ENCODE data around the gene AGAP1.

Gene AGAP1

GRCh38 chr2:235614176-235614860 is 120.5 kb downstream of the AGAP1 start:
- no peaks in the 10 kb centered on the region for H3K36me3 ChIP-seq (ENCODE audit: control insufficient read depth in 1 of 2, insufficient read depth in 2 of 2, low read length in 2 of 2)
- no peak overlapping the region for H3K4me3 ChIP-seq (ENCODE audit: low read depth in 1 of 2, low read length in 2 of 2)
- H3K4me1 ChIP-seq (ENCODE audit: control insufficient read depth in 1 of 2, insufficient read depth in 2 of 2, low read length in 2 of 2): peaks cover 0 to 22% of the 10 kb centered on the region in 2 donors
- H3K27ac ChIP-seq (ENCODE audit: low read length): no peak overlapping the region
- no peaks in the 10 kb centered on the region for H3K27me3 ChIP-seq (ENCODE audit: low read depth, low read length)
- H3K9me3 ChIP-seq (ENCODE audit: control insufficient read depth in 1 of 2, low read length in 2 of 2): no peaks in the 10 kb centered on the region

GRCh38 chr2:235614900-235615712 is 121.3 kb downstream of the AGAP1 start:
- H3K4me1 ChIP-seq (ENCODE audit: control insufficient read depth in 1 of 2, insufficient read depth in 2 of 2, low read length in 2 of 2): peaks cover 0 to 22% of the 10 kb centered on the region in 2 donors
- H3K27me3 ChIP-seq (ENCODE audit: low read depth, low read length): no peaks in the 10 kb centered on the region
- H3K36me3 ChIP-seq (ENCODE audit: control insufficient read depth in 1 of 2, insufficient read depth in 2 of 2, low read length in 2 of 2): no peaks in the 10 kb centered on the region
- H3K27ac ChIP-seq (ENCODE audit: low read length): no peak overlapping the region
- no peaks in the 10 kb centered on the region for H3K9me3 ChIP-seq (ENCODE audit: control insufficient read depth in 1 of 2, low read length in 2 of 2)
- H3K4me3 ChIP-seq (ENCODE audit: low read depth in 1 of 2, low read length in 2 of 2): no peak overlapping the region

- no peaks in the 10 kb centered on the region for H3K9me3 ChIP-seq (ENCODE audit: control insufficient read depth in 1 of 2, low read length in 2 of 2)
- no peak overlapping the region for H3K27ac ChIP-seq (ENCODE audit: low read length)
- no peaks in the 10 kb centered on the region for H3K27me3 ChIP-seq (ENCODE audit: low read depth, low read length)
- no peak overlapping the region for H3K4me3 ChIP-seq (ENCODE audit: low read depth in 1 of 2, low read length in 2 of 2)
- H3K4me1 ChIP-seq (ENCODE audit: control insufficient read depth in 1 of 2, insufficient read depth in 2 of 2, low read length in 2 of 2): peaks cover 0 to 22% of the 10 kb centered on the region in 2 donors
- H3K36me3 ChIP-seq (ENCODE audit: control insufficient read depth in 1 of 2, insufficient read depth in 2 of 2, low read length in 2 of 2): no peaks in the 10 kb centered on the region
Observed at GRCh38 chr2:235616885-235617284, 123.0 kb downstream of the AGAP1 start.

- Histone ChIP-seq H3K27ac (ENCODE audit: low read length) (no peak overlapping the region), H3K27me3 (ENCODE audit: low read depth, low read length) (no peaks in the 10 kb centered on the region), H3K4me1 (ENCODE audit: control insufficient read depth in 1 of 2, insufficient read depth in 2 of 2, low read length in 2 of 2) (peaks cover 0 to 22% of the 10 kb centered on the region in 2 donors), H3K36me3 (ENCODE audit: control insufficient read depth in 1 of 2, insufficient read depth in 2 of 2, low read length in 2 of 2) (no peaks in the 10 kb centered on the region), H3K4me3 (ENCODE audit: low read depth in 1 of 2, low read length in 2 of 2) (no peak overlapping the region), H3K9me3 (ENCODE audit: control insufficient read depth in 1 of 2, low read length in 2 of 2) (no peaks in the 10 kb centered on the region)
Observed at GRCh38 chr2:235618039-235618438, 124.2 kb downstream of the AGAP1 start.

- Histone ChIP-seq H3K27ac (ENCODE audit: low read length) (no peak overlapping the region), H3K9me3 (ENCODE audit: control insufficient read depth in 1 of 2, low read length in 2 of 2) (no peaks in the 10 kb centered on the region), H3K36me3 (ENCODE audit: control insufficient read depth in 1 of 2, insufficient read depth in 2 of 2, low read length in 2 of 2) (no peaks in the 10 kb centered on the region), H3K27me3 (ENCODE audit: low read depth, low read length) (no peaks in the 10 kb centered on the region), H3K4me1 (ENCODE audit: control insufficient read depth in 1 of 2, insufficient read depth in 2 of 2, low read length in 2 of 2) (peaks cover 0 to 17% of the 10 kb centered on the region in 2 donors), H3K4me3 (ENCODE audit: low read depth in 1 of 2, low read length in 2 of 2) (no peak overlapping the region)
Observed at GRCh38 chr2:235619544-235619943, 125.7 kb downstream of the AGAP1 start.

- Histone ChIP-seq H3K4me1 (ENCODE audit: control insufficient read depth in 1 of 2, insufficient read depth in 2 of 2, low read length in 2 of 2) (no peaks in the 10 kb centered on the region), H3K9me3 (ENCODE audit: control insufficient read depth in 1 of 2, low read length in 2 of 2) (no peaks in the 10 kb centered on the region), H3K27ac (ENCODE audit: low read length) (no peak overlapping the region), H3K27me3 (ENCODE audit: low read depth, low read length) (no peaks in the 10 kb centered on the region), H3K36me3 (ENCODE audit: control insufficient read depth in 1 of 2, insufficient read depth in 2 of 2, low read length in 2 of 2) (no peaks in the 10 kb centered on the region), H3K4me3 (ENCODE audit: low read depth in 1 of 2, low read length in 2 of 2) (no peak overlapping the region)
Observed at GRCh38 chr2:235621736-235622135, 127.9 kb downstream of the AGAP1 start.

GRCh38 chr2:235623111-235623510 is 129.3 kb downstream of the AGAP1 start:
- Histone ChIP-seq H3K27ac (ENCODE audit: low read length) (no peak overlapping the region), H3K4me3 (ENCODE audit: low read depth in 1 of 2, low read length in 2 of 2) (no peak overlapping the region), H3K4me1 (ENCODE audit: control insufficient read depth in 1 of 2, insufficient read depth in 2 of 2, low read length in 2 of 2) (peaks cover 0 to 4% of the 10 kb centered on the region in 2 donors), H3K9me3 (ENCODE audit: control insufficient read depth in 1 of 2, low read length in 2 of 2) (no peaks in the 10 kb centered on the region), H3K27me3 (ENCODE audit: low read depth, low read length) (no peaks in the 10 kb centered on the region), H3K36me3 (ENCODE audit: control insufficient read depth in 1 of 2, insufficient read depth in 2 of 2, low read length in 2 of 2) (no peaks in the 10 kb centered on the region)

- Histone ChIP-seq H3K36me3 (ENCODE audit: control insufficient read depth in 1 of 2, insufficient read depth in 2 of 2, low read length in 2 of 2) (no peaks in the 10 kb centered on the region), H3K27ac (ENCODE audit: low read length) (no peak overlapping the region), H3K4me1 (ENCODE audit: control insufficient read depth in 1 of 2, insufficient read depth in 2 of 2, low read length in 2 of 2) (peaks cover 0 to 4% of the 10 kb centered on the region in 2 donors), H3K27me3 (ENCODE audit: low read depth, low read length) (no peaks in the 10 kb centered on the region), H3K9me3 (ENCODE audit: control insufficient read depth in 1 of 2, low read length in 2 of 2) (no peaks in the 10 kb centered on the region), H3K4me3 (ENCODE audit: low read depth in 1 of 2, low read length in 2 of 2) (no peak overlapping the region)
Observed at GRCh38 chr2:235623752-235624151, 129.9 kb downstream of the AGAP1 start.

- Histone ChIP-seq H3K9me3 (ENCODE audit: control insufficient read depth in 1 of 2, low read length in 2 of 2) (no peaks in the 10 kb centered on the region), H3K4me1 (ENCODE audit: control insufficient read depth in 1 of 2, insufficient read depth in 2 of 2, low read length in 2 of 2) (peaks cover 0 to 8% of the 10 kb centered on the region in 2 donors), H3K27ac (ENCODE audit: low read length) (no peak overlapping the region), H3K4me3 (ENCODE audit: low read depth in 1 of 2, low read length in 2 of 2) (no peak overlapping the region), H3K36me3 (ENCODE audit: control insufficient read depth in 1 of 2, insufficient read depth in 2 of 2, low read length in 2 of 2) (no peaks in the 10 kb centered on the region), H3K27me3 (ENCODE audit: low read depth, low read length) (no peaks in the 10 kb centered on the region)
Observed at GRCh38 chr2:235626658-235627057, 132.8 kb downstream of the AGAP1 start.

- Histone ChIP-seq H3K27me3 (ENCODE audit: low read depth, low read length) (no peaks in the 10 kb centered on the region), H3K9me3 (ENCODE audit: control insufficient read depth in 1 of 2, low read length in 2 of 2) (no peaks in the 10 kb centered on the region), H3K4me1 (ENCODE audit: control insufficient read depth in 1 of 2, insufficient read depth in 2 of 2, low read length in 2 of 2) (peaks cover 0 to 8% of the 10 kb centered on the region in 2 donors), H3K27ac (ENCODE audit: low read length) (no peak overlapping the region), H3K36me3 (ENCODE audit: control insufficient read depth in 1 of 2, insufficient read depth in 2 of 2, low read length in 2 of 2) (no peaks in the 10 kb centered on the region), H3K4me3 (ENCODE audit: low read depth in 1 of 2, low read length in 2 of 2) (no peak overlapping the region)
Observed at GRCh38 chr2:235627682-235628081, 133.8 kb downstream of the AGAP1 start.

- H3K9me3 ChIP-seq (ENCODE audit: control insufficient read depth in 1 of 2, low read length in 2 of 2): no peaks in the 10 kb centered on the region
- peaks cover 0 to 8% of the 10 kb centered on the region in 2 donors for H3K4me1 ChIP-seq (ENCODE audit: control insufficient read depth in 1 of 2, insufficient read depth in 2 of 2, low read length in 2 of 2)
- H3K4me3 ChIP-seq (ENCODE audit: low read depth in 1 of 2, low read length in 2 of 2): peak overlapping the region in 1 of 2 donors; percentile 23
- H3K27ac ChIP-seq (ENCODE audit: low read length): no peak overlapping the region
- H3K36me3 ChIP-seq (ENCODE audit: control insufficient read depth in 1 of 2, insufficient read depth in 2 of 2, low read length in 2 of 2): no peaks in the 10 kb centered on the region
- H3K27me3 ChIP-seq (ENCODE audit: low read depth, low read length): no peaks in the 10 kb centered on the region
Observed at GRCh38 chr2:235630718-235631296, 137.0 kb downstream of the AGAP1 start.

Data from muscle layer of duodenum (tissue), 2 donors.